B cell (primary cell): ENCODE data around the gene PDIA4. TPM values are rescaled to one million over a fixed set of nuclear protein-coding genes. Genes with fewer than 3 reads are reported as not detected.

Experiments used
- ATAC-seq: fragments of 200-7000 bp; cut with Tn5 transposase; one replicate; pipeline ENCODE4 v1.10.0; 2021; ENCODE audit warnings: low read depth, mild to moderate bottlenecking, moderate number of reproducible peaks, moderate library complexity
- CTCF ChIA-PET: fragments of 350-600 bp; sonication (Branson Sonifier 250); formaldehyde crosslinking; loops from one replicate; lab custom pipeline; 2021; ENCODE audit warnings: antibody characterized with exemption, inconsistent platforms; lab: Charles Lee
- POLR2A ChIA-PET: fragments of 350-600 bp; sonication (Branson Sonifier 250); formaldehyde crosslinking; loops from one replicate; lab custom pipeline; 2021; ENCODE audit warnings: antibody characterized with exemption; lab: Charles Lee
- DNase-seq: peaks from one replicate; pipeline ENCODE4 v3.0.0; 2013
- H2AFZ ChIP-seq: 2 replicates; pipeline ENCODE4 v1.6.1; 2012; ENCODE audit warnings: mild to moderate bottlenecking, low read depth, low read length; ENCODE audit not compliant: insufficient read depth, poor library complexity, severe bottlenecking
- H3K27ac ChIP-seq, 2 donors: 1 replicate in 1 of 2; 2 replicates in 1 of 2; pipeline ENCODE4 v1.5.1; 2012 to 2013; ENCODE audit warnings: low read length in 2 of 2, mild to moderate bottlenecking in 2 of 2, moderate library complexity in 1 of 2
- H3K27me3 ChIP-seq, 4 experiments: fragments of 200-600 bp in 1 of 4; sonication (generic) in 1 of 4; replicated peaks in 1 of 4; 1 replicate in 2 of 4; 2 replicates in 2 of 4; pipeline versions ENCODE4 v1.6.1 to v1.7.0; 2013 to 2016; ENCODE audit warnings: low read length in 3 of 4, mild to moderate bottlenecking in 2 of 4, mixed read lengths in 1 of 4, moderate library complexity in 1 of 4; ENCODE audit not compliant: insufficient read depth in 4 of 4, control insufficient read depth in 3 of 4; ENCODE audit errors: control extremely low read depth in 1 of 4
- H3K36me3 ChIP-seq, 2 experiments: replicated peaks in 1 of 2; 1 replicate in 1 of 2; 2 replicates in 1 of 2; pipeline versions ENCODE4 v1.6.1 to v1.7.1; 2013; ENCODE audit warnings: low read length in 1 of 2; ENCODE audit not compliant: insufficient read depth in 2 of 2, control insufficient read depth in 1 of 2; ENCODE audit errors: control extremely low read depth in 1 of 2, extremely low read depth in 1 of 2
- H3K4me1 ChIP-seq, 2 donors: fragments of 200-600 bp in 1 of 2; sonication (generic) in 1 of 2; 1 replicate in 1 of 2; 2 replicates in 1 of 2; pipeline versions ENCODE4 v1.5.1 to v1.6.1; 2013 to 2017; ENCODE audit warnings: low read length in 2 of 2; ENCODE audit not compliant: control insufficient read depth in 2 of 2, insufficient read depth in 2 of 2
- H3K4me2 ChIP-seq: replicated peaks from 2 replicates; pipeline ENCODE3; 2012; ENCODE audit warnings: mild to moderate bottlenecking, low read depth, low read length; ENCODE audit not compliant: poor library complexity, severe bottlenecking
- H3K4me3 ChIP-seq, 5 experiments: fragments of 200-600 bp in 1 of 5; sonication (generic) in 1 of 5; 1 replicate in 3 of 5; 2 replicates in 2 of 5; pipeline versions ENCODE4 v1.5.1 to v1.7.0; 2011 to 2016; ENCODE audit warnings: low read length in 4 of 5, mild to moderate bottlenecking in 4 of 5, low read depth in 2 of 5, control low read depth in 1 of 5, moderate library complexity in 1 of 5; ENCODE audit not compliant: insufficient read depth in 1 of 5; ENCODE audit errors: control extremely low read depth in 1 of 5, extremely low read depth in 1 of 5
- H3K79me2 ChIP-seq: fragments of 200-600 bp; sonication (generic); one replicate; pipeline ENCODE4 v1.6.0; 2016; ENCODE audit warnings: low read length; ENCODE audit not compliant: control insufficient read depth, insufficient read depth
- H3K9ac ChIP-seq: fragments of 200-600 bp; sonication (generic); 2 replicates; pipeline ENCODE4 v1.6.1; 2017; ENCODE audit warnings: mild to moderate bottlenecking, low read length, moderate library complexity
- H3K9me3 ChIP-seq, 3 donors: one replicate each; pipeline versions ENCODE4 v1.6.1 to v1.7.1; 2013; ENCODE audit warnings: low read length in 2 of 3; ENCODE audit not compliant: control insufficient read depth in 2 of 3, insufficient read depth in 1 of 3; ENCODE audit errors: control extremely low read depth in 1 of 3
- H4K20me1 ChIP-seq: 2 replicates; pipeline ENCODE4 v1.6.0; 2012; ENCODE audit warnings: mild to moderate bottlenecking, low read length; ENCODE audit not compliant: insufficient read depth, control insufficient read depth, poor library complexity, severe bottlenecking
- H3K27ac Mint-ChIP-seq: one replicate; pipeline ENCODE4 v1.8.0; 2021; ENCODE audit warnings: mixed read lengths
- H3K27me3 Mint-ChIP-seq: one replicate; pipeline ENCODE4 v1.8.0; 2021; ENCODE audit warnings: mixed read lengths
- H3K4me1 Mint-ChIP-seq: one replicate; pipeline ENCODE4 v1.8.0; 2021; ENCODE audit warnings: mixed read lengths
- H3K4me3 Mint-ChIP-seq: one replicate; pipeline ENCODE4 v1.8.0; 2021; ENCODE audit warnings: mixed read lengths
- H3K9me3 Mint-ChIP-seq: one replicate; pipeline ENCODE4 v1.8.0; 2022; ENCODE audit warnings: mixed read lengths; ENCODE audit not compliant: insufficient read depth
- EZH2 ChIP-seq: IDR thresholded peaks from 2 replicates; pipeline ENCODE4 v1.6.1; 2012; ENCODE audit warnings: borderline replicate concordance, low read depth, mild to moderate bottlenecking, moderate library complexity, low read length; ENCODE audit not compliant: insufficient read depth, poor library complexity, severe bottlenecking
- WGBS: methylation state at CpG from one replicate; pipeline ENCODE4 v1.1.5; 2013; ENCODE audit warnings: missing lambda C conversion rate; ENCODE audit not compliant: insufficient coverage; 5-methylcytosine and 5-hydroxymethylcytosine counted together
- intact Hi-C: fragments of 100-400 bp; cut with micrococcal nuclease; formaldehyde crosslinking; loops from one replicate; pipeline ENCODE4 v1.10.0; 2022
- polyA plus RNA-seq: library from polyadenylated mRNA; depleted of rRNA; stranded (reverse); fragments of >200 nt; gene quantifications from 2 replicates; pipeline ENCODE4 v1.2.3, GENCODE V29; 2012
- total RNA-seq, 2 donors: library from RNA; stranded (reverse); fragments of 120-200 nt in 1 of 2; gene quantifications; 1 replicate in 1 of 2; 2 replicates in 1 of 2; pipeline versions ENCODE4 v1.2.3 to v1.2.4, GENCODE V29; 2013 to 2022
- TF ChIP-seq, protein P1 (sequence below): fragments of 200-600 bp; IDR thresholded peaks from one replicate; pipeline ENCODE4 v1.8.0; 2022; ENCODE audit warnings: antibody characterized with exemption, mild to moderate bottlenecking

The PDIA4 gene
- total and polyA plus RNA-seq, 2 donors (not counting 1 experiment from before 2014, with no cell fraction given) = 31.6 to 34.7 TPM

DNA sequence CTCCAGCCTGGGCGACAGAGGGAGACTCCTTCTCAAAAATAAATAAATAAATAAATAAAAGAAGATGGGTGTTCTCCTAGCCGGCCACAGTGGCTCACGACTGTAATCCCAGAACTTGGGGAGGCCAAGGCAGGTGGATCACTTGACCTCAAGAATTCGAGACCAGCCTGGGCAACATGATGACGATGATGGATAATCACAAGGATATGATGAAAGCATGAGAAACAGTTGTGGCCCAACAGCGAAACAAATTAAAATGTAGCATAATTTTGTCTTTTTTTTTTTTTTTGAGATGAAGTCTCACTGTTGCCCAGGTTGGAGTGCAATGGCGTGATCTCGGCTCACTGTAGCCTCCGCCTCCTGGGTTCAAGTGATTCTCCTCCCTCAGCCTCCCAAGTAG lies 49.3 kb upstream of the PDIA4 start:
- H3K4me1 ChIP-seq = no peaks in the 10 kb centered on the region
- H4K20me1 ChIP-seq = no peaks in the 10 kb centered on the region
- POLR2A ChIA-PET = no interaction called here
- peaks cover 0 to 8% of the 10 kb centered on the region in 2 experiments for H3K36me3 ChIP-seq
- 100% methylated on average over 4 of the region's 9 CpGs for WGBS
- no peak overlapping the region for H3K9ac ChIP-seq
- H3K9me3 ChIP-seq = peaks cover 0 to 2% (median 0%) of the 10 kb centered on the region in 3 donors
- H3K9me3 Mint-ChIP-seq = no peaks in the 10 kb centered on the region
- no peak for DNase-seq
- H3K27ac ChIP-seq = no peak overlapping the region
- no peak overlapping the region for H3K4me3 Mint-ChIP-seq
- H3K4me2 ChIP-seq = no peak overlapping the region
- ATAC-seq = no peak
- H3K79me2 ChIP-seq = peaks cover 3% of the 10 kb centered on the region
- CTCF ChIA-PET = no interaction called here
- H3K27me3 Mint-ChIP-seq = no peaks in the 10 kb centered on the region
- no peaks in the 10 kb centered on the region for H3K27me3 ChIP-seq
- TF ChIP-seq EZH2 = no peak
- TF ChIP-seq, protein P1, sequence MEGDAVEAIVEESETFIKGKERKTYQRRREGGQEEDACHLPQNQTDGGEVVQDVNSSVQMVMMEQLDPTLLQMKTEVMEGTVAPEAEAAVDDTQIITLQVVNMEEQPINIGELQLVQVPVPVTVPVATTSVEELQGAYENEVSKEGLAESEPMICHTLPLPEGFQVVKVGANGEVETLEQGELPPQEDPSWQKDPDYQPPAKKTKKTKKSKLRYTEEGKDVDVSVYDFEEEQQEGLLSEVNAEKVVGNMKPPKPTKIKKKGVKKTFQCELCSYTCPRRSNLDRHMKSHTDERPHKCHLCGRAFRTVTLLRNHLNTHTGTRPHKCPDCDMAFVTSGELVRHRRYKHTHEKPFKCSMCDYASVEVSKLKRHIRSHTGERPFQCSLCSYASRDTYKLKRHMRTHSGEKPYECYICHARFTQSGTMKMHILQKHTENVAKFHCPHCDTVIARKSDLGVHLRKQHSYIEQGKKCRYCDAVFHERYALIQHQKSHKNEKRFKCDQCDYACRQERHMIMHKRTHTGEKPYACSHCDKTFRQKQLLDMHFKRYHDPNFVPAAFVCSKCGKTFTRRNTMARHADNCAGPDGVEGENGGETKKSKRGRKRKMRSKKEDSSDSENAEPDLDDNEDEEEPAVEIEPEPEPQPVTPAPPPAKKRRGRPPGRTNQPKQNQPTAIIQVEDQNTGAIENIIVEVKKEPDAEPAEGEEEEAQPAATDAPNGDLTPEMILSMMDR = no peak
- intact Hi-C loops = no loop called here
- no peak overlapping the region for H3K27ac Mint-ChIP-seq
- H3K4me1 Mint-ChIP-seq = peaks cover 3% of the 10 kb centered on the region
- H3K4me3 ChIP-seq = no peak overlapping the region
- no peak overlapping the region for H2AFZ ChIP-seq

DNA sequence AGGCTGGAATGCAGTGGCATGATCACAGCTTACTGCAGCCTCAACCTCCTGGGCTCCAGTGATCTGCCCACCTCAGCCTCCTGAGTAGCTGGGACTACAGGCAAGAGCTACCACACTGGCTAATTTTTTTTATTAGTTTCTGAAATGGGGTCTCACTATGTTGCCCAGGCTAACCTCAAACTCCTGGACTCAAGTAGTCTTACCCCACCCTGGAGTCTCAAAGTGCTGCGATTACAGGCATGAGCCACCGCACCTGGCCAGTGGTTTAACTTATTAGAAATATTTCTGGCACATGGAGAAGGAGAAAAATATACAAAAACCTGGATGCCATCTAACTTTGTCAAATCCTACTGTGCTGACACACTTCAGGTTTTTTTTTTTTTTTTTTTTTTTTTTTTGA lies 47.0 kb upstream of the PDIA4 start:
- H3K27me3 ChIP-seq = no peaks in the 10 kb centered on the region
- H3K79me2 ChIP-seq = no peaks in the 10 kb centered on the region
- H3K4me3 ChIP-seq = no peak overlapping the region
- H2AFZ ChIP-seq = no peak overlapping the region
- H3K27ac ChIP-seq = no peak overlapping the region
- ATAC-seq = no peak
- DNase-seq = no peak
- peaks cover 0 to 31% of the 10 kb centered on the region in 2 experiments for H3K36me3 ChIP-seq
- H3K27ac Mint-ChIP-seq = no peak overlapping the region
- H3K4me3 Mint-ChIP-seq = no peak overlapping the region
- TF ChIP-seq EZH2 = no peak
- TF ChIP-seq, protein P1 = no peak
- no peak overlapping the region for H3K9ac ChIP-seq
- H3K9me3 Mint-ChIP-seq = no peaks in the 10 kb centered on the region
- intact Hi-C loops = no loop called here
- H4K20me1 ChIP-seq = no peaks in the 10 kb centered on the region
- H3K4me1 Mint-ChIP-seq = no peaks in the 10 kb centered on the region
- no peaks in the 10 kb centered on the region for H3K4me1 ChIP-seq
- no CpG with 5 or more reads among the region's 2 CpGs for WGBS
- no peaks in the 10 kb centered on the region for H3K27me3 Mint-ChIP-seq
- peaks cover 0 to 10% (median 0%) of the 10 kb centered on the region in 3 donors for H3K9me3 ChIP-seq
- ChIA-PET CTCF (interaction anchor here (0.6 to 1.5 kb wide), 2 partner anchors 10 to 13 kb away, joined by 5 read pairs; no protein-coding TSS in a partner anchor), POLR2A (no interaction called here)
- H3K4me2 ChIP-seq = no peak overlapping the region
